ENCODE measurements around the gene BANF2. TPM values are rescaled to one million over a fixed set of nuclear protein-coding genes. Genes with fewer than 3 reads are reported as not detected.

The BANF2 gene
- total and polyA plus RNA-seq, 2 of the 13 experiments (the other 11 are each of a cell fraction or from before 2014, with no cell fraction given): 0.35 TPM; not detected in 1

DNA sequence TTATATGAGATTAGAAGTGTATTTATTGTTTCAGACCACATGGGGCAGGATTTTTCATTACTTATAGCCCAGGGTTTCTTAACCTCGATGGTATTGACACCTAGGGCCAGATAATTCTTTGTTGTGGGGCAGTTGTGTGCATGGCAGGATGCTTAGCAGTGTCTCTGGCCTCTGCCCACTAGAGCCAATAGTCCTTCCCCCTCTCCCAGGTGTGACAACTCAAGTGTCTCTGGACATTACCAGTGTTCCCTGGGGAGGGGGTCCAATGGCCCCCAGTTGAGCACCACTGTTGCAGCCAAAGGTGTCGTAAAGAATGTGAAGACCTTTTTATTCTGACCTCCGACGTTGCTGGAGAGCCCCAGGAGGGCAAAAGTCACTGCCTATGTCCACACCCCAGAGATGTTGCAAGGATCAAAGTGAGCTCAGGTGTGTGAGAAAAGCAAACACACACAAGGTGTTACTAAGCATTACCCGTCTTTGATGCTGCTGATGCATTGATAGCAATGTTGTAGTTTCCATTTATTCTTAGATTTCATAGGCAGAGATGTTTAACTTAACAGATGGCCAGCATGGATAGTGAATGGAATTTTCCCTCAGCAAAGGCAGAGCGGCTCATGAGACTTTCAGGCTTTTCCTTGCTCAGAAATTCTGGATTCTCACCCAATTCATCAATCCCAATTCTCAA lies 22.2 kb downstream of the BANF2 start (continued):
- TF ChIP-seq, protein P1, sequence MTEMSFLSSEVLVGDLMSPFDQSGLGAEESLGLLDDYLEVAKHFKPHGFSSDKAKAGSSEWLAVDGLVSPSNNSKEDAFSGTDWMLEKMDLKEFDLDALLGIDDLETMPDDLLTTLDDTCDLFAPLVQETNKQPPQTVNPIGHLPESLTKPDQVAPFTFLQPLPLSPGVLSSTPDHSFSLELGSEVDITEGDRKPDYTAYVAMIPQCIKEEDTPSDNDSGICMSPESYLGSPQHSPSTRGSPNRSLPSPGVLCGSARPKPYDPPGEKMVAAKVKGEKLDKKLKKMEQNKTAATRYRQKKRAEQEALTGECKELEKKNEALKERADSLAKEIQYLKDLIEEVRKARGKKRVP (CRISPR knock-in tag; IDR thresholded peaks at IDR 0.05): peak; percentile 43 to 91; a peak in 2 of 4 replicates
- TF ChIP-seq ZNF616 (CRISPR knock-in tag; IDR thresholded peaks at IDR 0.05; ENCODE audit: low read depth) (0 out of 2 replicates have a peak, but pooled peaks have one; percentile 52), ZNF703 (CRISPR knock-in tag; IDR thresholded peaks at IDR 0.05; ENCODE audit: borderline replicate concordance) (peak; percentile 100), ZFYVE20 (CRISPR knock-in tag; IDR thresholded peaks at IDR 0.05; ENCODE audit: borderline replicate concordance, low read depth) (no peak), ZNF430 (CRISPR knock-in tag; IDR thresholded peaks at IDR 0.05) (no peak; the same call in 1 of the 2 replicates), HDAC2 (CRISPR knock-in tag; IDR thresholded peaks at IDR 0.05) (peak; percentile 100), BCL6 (CRISPR knock-in tag; IDR thresholded peaks at IDR 0.05) (peak; percentile 100), SOX5 (CRISPR knock-in tag; IDR thresholded peaks at IDR 0.05; ENCODE audit: borderline replicate concordance) (peak; percentile 95), MAFK (conservative IDR thresholded peaks at IDR 0.05 in 1 of 2, IDR thresholded peaks at IDR 0.05 in 1 of 2; ENCODE audit: low read length in 2 of 2) (no peak)
- TF ChIP-seq, protein P2, sequence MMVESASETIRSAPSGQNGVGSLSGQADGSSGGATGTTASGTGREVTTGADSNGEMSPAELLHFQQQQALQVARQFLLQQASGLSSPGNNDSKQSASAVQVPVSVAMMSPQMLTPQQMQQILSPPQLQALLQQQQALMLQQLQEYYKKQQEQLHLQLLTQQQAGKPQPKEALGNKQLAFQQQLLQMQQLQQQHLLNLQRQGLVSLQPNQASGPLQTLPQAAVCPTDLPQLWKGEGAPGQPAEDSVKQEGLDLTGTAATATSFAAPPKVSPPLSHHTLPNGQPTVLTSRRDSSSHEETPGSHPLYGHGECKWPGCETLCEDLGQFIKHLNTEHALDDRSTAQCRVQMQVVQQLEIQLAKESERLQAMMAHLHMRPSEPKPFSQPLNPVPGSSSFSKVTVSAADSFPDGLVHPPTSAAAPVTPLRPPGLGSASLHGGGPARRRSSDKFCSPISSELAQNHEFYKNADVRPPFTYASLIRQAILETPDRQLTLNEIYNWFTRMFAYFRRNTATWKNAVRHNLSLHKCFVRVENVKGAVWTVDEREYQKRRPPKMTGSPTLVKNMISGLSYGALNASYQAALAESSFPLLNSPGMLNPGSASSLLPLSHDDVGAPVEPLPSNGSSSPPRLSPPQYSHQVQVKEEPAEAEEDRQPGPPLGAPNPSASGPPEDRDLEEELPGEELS (CRISPR knock-in tag; IDR thresholded peaks at IDR 0.05): peak; percentile 100
- TF ChIP-seq, protein P3, sequence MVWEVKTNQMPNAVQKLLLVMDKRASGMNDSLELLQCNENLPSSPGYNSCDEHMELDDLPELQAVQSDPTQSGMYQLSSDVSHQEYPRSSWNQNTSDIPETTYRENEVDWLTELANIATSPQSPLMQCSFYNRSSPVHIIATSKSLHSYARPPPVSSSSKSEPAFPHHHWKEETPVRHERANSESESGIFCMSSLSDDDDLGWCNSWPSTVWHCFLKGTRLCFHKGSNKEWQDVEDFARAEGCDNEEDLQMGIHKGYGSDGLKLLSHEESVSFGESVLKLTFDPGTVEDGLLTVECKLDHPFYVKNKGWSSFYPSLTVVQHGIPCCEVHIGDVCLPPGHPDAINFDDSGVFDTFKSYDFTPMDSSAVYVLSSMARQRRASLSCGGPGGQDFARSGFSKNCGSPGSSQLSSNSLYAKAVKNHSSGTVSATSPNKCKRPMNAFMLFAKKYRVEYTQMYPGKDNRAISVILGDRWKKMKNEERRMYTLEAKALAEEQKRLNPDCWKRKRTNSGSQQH (CRISPR knock-in tag; IDR thresholded peaks at IDR 0.05; ENCODE audit: low read depth): no peak
- TF ChIP-seq, protein P4, sequence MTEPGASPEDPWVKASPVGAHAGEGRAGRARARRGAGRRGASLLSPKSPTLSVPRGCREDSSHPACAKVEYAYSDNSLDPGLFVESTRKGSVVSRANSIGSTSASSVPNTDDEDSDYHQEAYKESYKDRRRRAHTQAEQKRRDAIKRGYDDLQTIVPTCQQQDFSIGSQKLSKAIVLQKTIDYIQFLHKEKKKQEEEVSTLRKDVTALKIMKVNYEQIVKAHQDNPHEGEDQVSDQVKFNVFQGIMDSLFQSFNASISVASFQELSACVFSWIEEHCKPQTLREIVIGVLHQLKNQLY (CRISPR knock-in tag; IDR thresholded peaks at IDR 0.05): peak; percentile 98
- TF ChIP-seq, protein P5, sequence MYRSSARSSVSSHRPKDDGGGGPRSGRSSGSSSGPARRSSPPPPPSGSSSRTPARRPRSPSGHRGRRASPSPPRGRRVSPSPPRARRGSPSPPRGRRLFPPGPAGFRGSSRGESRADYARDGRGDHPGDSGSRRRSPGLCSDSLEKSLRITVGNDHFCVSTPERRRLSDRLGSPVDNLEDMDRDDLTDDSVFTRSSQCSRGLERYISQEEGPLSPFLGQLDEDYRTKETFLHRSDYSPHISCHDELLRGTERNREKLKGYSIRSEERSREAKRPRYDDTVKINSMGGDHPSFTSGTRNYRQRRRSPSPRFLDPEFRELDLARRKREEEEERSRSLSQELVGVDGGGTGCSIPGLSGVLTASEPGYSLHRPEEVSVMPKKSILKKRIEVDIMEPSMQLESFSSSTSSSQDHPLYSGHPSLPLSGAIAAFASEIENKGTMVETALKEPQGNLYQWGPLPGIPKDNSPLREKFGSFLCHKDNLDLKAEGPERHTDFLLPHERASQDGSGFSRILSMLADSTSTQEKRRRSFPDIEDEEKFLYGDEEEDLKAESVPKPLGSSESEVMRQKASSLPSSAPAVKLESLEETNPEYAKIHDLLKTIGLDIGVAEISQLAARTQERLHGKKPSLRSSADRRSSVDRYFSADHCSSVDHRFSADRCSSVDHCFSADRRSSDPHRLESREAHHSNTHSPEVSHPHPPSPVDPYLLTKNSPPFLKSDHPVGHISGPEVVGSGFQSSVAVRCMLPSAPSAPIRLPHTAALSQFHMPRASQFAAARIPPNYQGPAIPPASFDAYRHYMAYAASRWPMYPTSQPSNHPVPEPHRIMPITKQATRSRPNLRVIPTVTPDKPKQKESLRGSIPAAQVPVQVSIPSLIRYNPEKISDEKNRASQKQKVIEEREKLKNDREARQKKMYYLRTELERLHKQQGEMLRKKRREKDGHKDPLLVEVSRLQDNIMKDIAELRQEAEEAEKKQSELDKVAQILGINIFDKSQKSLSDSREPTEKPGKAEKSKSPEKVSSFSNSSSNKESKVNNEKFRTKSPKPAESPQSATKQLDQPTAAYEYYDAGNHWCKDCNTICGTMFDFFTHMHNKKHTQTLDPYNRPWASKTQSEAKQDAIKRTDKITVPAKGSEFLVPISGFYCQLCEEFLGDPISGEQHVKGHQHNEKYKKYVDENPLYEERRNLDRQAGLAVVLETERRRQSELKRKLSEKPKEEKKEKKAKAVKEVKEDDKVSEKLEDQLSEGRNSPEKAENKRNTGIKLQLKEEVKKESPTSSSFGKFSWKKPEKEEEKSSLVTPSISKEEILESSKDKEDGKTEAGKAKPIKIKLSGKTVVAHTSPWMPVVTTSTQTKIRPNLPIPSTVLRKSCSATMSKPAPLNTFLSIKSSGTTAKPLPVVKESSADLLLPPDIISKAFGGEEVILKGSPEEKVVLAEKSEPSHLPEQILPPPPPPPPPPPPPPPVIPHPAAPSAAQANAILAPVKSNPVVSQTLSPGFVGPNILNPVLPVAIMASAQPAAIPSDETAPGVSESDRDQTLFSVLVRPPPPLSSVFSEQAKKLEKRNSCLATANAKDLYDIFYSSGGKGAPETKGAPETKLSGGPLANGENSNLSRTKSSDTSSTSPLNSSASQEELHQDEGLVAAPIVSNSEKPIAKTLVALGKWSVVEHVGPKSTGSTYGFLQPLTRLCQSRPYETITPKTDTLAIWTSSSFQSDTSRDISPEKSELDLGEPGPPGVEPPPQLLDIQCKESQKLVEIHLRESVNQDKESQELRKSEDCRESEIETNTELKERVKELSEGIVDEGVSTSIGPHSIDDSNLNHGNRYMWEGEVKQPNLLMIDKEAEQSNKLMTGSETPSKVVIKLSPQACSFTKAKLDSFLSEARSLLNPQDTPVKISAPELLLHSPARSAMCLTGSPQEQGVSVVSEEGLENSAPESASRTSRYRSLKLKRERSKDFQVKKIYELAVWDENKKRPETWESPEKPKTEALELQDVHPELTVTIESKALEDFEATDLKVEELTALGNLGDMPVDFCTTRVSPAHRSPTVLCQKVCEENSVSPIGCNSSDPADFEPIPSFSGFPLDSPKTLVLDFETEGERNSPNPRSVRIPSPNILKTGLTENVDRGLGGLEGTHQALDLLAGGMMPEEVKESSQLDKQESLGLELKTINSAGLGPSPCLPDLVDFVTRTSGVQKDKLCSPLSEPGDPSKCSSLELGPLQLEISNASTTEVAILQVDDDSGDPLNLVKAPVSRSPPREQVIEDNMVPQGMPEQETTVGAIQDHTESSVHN (CRISPR knock-in tag; IDR thresholded peaks at IDR 0.05): no peak

Measured in HepG2 (cell line).